Naive B cell (primary cell): ENCODE measurements around the gene CCDC149. TPM values are rescaled to one million over a fixed set of nuclear protein-coding genes. Genes with fewer than 3 reads are reported as not detected.
"Not testable (repeated sequence)": the region's sequence is repeated elsewhere in the genome, so short reads cannot be mapped to it uniquely, and the experiment has no call there.

ENCODE experiments used
- ATAC-seq, 2 donors: fragments of 150-1000 bp; cut with Tn5 transposase; 2 replicates each; pipeline ENCODE4 v1.10.0; 2021; ENCODE audit warnings: low read depth in 2 of 2, mild to moderate bottlenecking in 2 of 2, moderate library complexity in 2 of 2
- DNase-seq: peaks from one replicate; pipeline ENCODE4 v3.0.0; 2022
- H3K27ac Mint-ChIP-seq, 6 donors: one replicate each; pipeline ENCODE4 v1.8.0; 2020 to 2022; ENCODE audit warnings: mild to moderate bottlenecking in 6 of 6, mixed read lengths in 6 of 6, moderate library complexity in 5 of 6, inconsistent platforms in 2 of 6
- H3K27me3 Mint-ChIP-seq, 3 donors: one replicate each; pipeline ENCODE4 v1.8.0; 2021 to 2022; ENCODE audit warnings: mixed read lengths in 3 of 3, mild to moderate bottlenecking in 1 of 3
- H3K36me3 Mint-ChIP-seq, 2 donors: one replicate each; pipeline ENCODE4 v1.8.0; 2020 to 2022; ENCODE audit warnings: mixed read lengths in 2 of 2, inconsistent platforms in 1 of 2, mild to moderate bottlenecking in 1 of 2
- H3K4me1 Mint-ChIP-seq, 3 donors: one replicate each; pipeline ENCODE4 v1.8.0; 2020 to 2022; ENCODE audit warnings: mixed read lengths in 3 of 3, inconsistent platforms in 1 of 3, mild to moderate bottlenecking in 1 of 3, moderate library complexity in 1 of 3
- H3K4me3 Mint-ChIP-seq, 8 donors: one replicate each; pipeline ENCODE4 v1.8.0; 2020 to 2022; ENCODE audit warnings: mild to moderate bottlenecking in 8 of 8, mixed read lengths in 8 of 8, moderate library complexity in 8 of 8, inconsistent platforms in 2 of 8
- H3K9me3 Mint-ChIP-seq, 7 donors: one replicate each; pipeline ENCODE4 v1.8.0; 2020 to 2022; ENCODE audit warnings: mixed read lengths in 7 of 7, mild to moderate bottlenecking in 5 of 7, inconsistent platforms in 2 of 7, moderate library complexity in 1 of 7
- polyA plus RNA-seq, 6 donors: library from polyadenylated mRNA; unstranded; fragments of 300-500 nt; fragmentation: Illumina TruSeq; gene quantifications; one replicate each; pipeline ENCODE4 v1.2.3, GENCODE V29; 2021; ENCODE audit warnings: low read depth in 6 of 6

Gene CCDC149
- polyA plus RNA-seq, 6 donors from 2014 or later, result not detected

- H3K27me3 Mint-ChIP-seq, result peaks cover 28 to 39% (median 30%) of the 10 kb centered on the region in 3 donors
- DNase-seq, H3K4me1 Mint-ChIP-seq, ATAC-seq: not testable (repeated sequence)
- peaks cover 5 to 29% of the 10 kb centered on the region in 2 donors for H3K36me3 Mint-ChIP-seq
- peak overlapping the region in 1 of 8 donors; percentile 47 for H3K4me3 Mint-ChIP-seq
- peaks cover 2 to 25% (median 13%) of the 10 kb centered on the region in 7 donors for H3K9me3 Mint-ChIP-seq
- peak overlapping the region in 1 of 6 donors; percentile 14 for H3K27ac Mint-ChIP-seq
These were observed 3.2 kb downstream of the CCDC149 start for GRCh38 chr4:24909606-24910005.

GRCh38 chr4:24897639-24898038, 15.2 kb downstream of the CCDC149 start:
- Mint-ChIP-seq H3K4me1 (no peaks in the 10 kb centered on the region), H3K36me3 (no peaks in the 10 kb centered on the region), H3K4me3 (no peak overlapping the region), H3K27ac (no peak overlapping the region), H3K27me3 (no peaks in the 10 kb centered on the region), H3K9me3 (no peaks in the 10 kb centered on the region)
- no peak for DNase-seq
- ATAC-seq, result no peak

GRCh38 chr4:24896977-24897376, 15.9 kb downstream of the CCDC149 start:
- H3K36me3 Mint-ChIP-seq, result no peaks in the 10 kb centered on the region
- H3K27ac Mint-ChIP-seq, result no peak overlapping the region
- no peak for ATAC-seq
- no peaks in the 10 kb centered on the region for H3K9me3 Mint-ChIP-seq
- H3K27me3 Mint-ChIP-seq, result no peaks in the 10 kb centered on the region
- no peak for DNase-seq
- H3K4me3 Mint-ChIP-seq, result no peak overlapping the region
- H3K4me1 Mint-ChIP-seq, result no peaks in the 10 kb centered on the region

- ATAC-seq (no peak), DNase-seq (no peak)
- H3K4me3 Mint-ChIP-seq, result no peak overlapping the region
- H3K9me3 Mint-ChIP-seq, result no peaks in the 10 kb centered on the region
- H3K27me3 Mint-ChIP-seq, result no peaks in the 10 kb centered on the region
- no peak overlapping the region for H3K27ac Mint-ChIP-seq
- no peaks in the 10 kb centered on the region for H3K4me1 Mint-ChIP-seq
- H3K36me3 Mint-ChIP-seq, result no peaks in the 10 kb centered on the region
These were observed 16.8 kb downstream of the CCDC149 start for GRCh38 chr4:24896056-24896455.

GRCh38 chr4:24895461-24895860, 17.4 kb downstream of the CCDC149 start:
- ATAC-seq (no peak), DNase-seq (no peak)
- Mint-ChIP-seq H3K4me1 (no peaks in the 10 kb centered on the region), H3K9me3 (no peaks in the 10 kb centered on the region), H3K27ac (no peak overlapping the region), H3K27me3 (no peaks in the 10 kb centered on the region), H3K36me3 (no peaks in the 10 kb centered on the region), H3K4me3 (no peak overlapping the region)

- H3K27me3 Mint-ChIP-seq, result no peaks in the 10 kb centered on the region
- no peak for ATAC-seq
- no peak overlapping the region for H3K27ac Mint-ChIP-seq
- no peaks in the 10 kb centered on the region for H3K9me3 Mint-ChIP-seq
- DNase-seq, result no peak
- no peaks in the 10 kb centered on the region for H3K36me3 Mint-ChIP-seq
- H3K4me3 Mint-ChIP-seq, result no peak overlapping the region
- no peaks in the 10 kb centered on the region for H3K4me1 Mint-ChIP-seq
These were observed 18.0 kb downstream of the CCDC149 start for GRCh38 chr4:24894846-24895245.

- DNase-seq (no peak), ATAC-seq (no peak)
- Mint-ChIP-seq H3K9me3 (no peaks in the 10 kb centered on the region), H3K36me3 (no peaks in the 10 kb centered on the region), H3K4me3 (no peak overlapping the region), H3K27me3 (no peaks in the 10 kb centered on the region), H3K4me1 (no peaks in the 10 kb centered on the region), H3K27ac (no peak overlapping the region)
These were observed 18.6 kb downstream of the CCDC149 start for GRCh38 chr4:24894243-24894642.

GRCh38 chr4:24892778-24893177, 20.1 kb downstream of the CCDC149 start:
- DNase-seq (no peak), ATAC-seq (no peak)
- Mint-ChIP-seq H3K4me3 (no peak overlapping the region), H3K4me1 (no peaks in the 10 kb centered on the region), H3K27ac (no peak overlapping the region), H3K9me3 (peaks cover 0 to 3% (median 0%) of the 10 kb centered on the region in 7 donors), H3K36me3 (no peaks in the 10 kb centered on the region), H3K27me3 (peaks cover 0 to 4% (median 3%) of the 10 kb centered on the region in 3 donors)

- no peak for DNase-seq
- H3K27me3 Mint-ChIP-seq, result peaks cover 0 to 8% (median 8%) of the 10 kb centered on the region in 3 donors
- ATAC-seq, result no peak
These were observed 20.6 kb downstream of the CCDC149 start for GRCh38 chr4:24892278-24892677.

GRCh38 chr4:24890561-24891126, 22.2 kb downstream of the CCDC149 start:
- Mint-ChIP-seq H3K36me3 (no peaks in the 10 kb centered on the region), H3K27me3 (peaks cover 0 to 9% (median 8%) of the 10 kb centered on the region in 3 donors), H3K9me3 (peaks cover 0 to 4% (median 0%) of the 10 kb centered on the region in 7 donors), H3K4me3 (no peak overlapping the region), H3K4me1 (no peaks in the 10 kb centered on the region), H3K27ac (no peak overlapping the region)
- no peak for DNase-seq
- ATAC-seq, result no peak

More at GRCh38 chr4:24892278-24892677, 20.6 kb downstream of the CCDC149 start:
- no peaks in the 10 kb centered on the region for H3K4me1 Mint-ChIP-seq
- H3K9me3 Mint-ChIP-seq, result peaks cover 0 to 4% (median 0%) of the 10 kb centered on the region in 7 donors
- H3K4me3 Mint-ChIP-seq, result no peak overlapping the region
- H3K36me3 Mint-ChIP-seq, result no peaks in the 10 kb centered on the region
- H3K27ac Mint-ChIP-seq, result no peak overlapping the region

GRCh38 chr4:24889991-24890390, 22.9 kb downstream of the CCDC149 start:
- H3K9me3 Mint-ChIP-seq, result peaks cover 0 to 4% (median 0%) of the 10 kb centered on the region in 7 donors
- no peak overlapping the region for H3K27ac Mint-ChIP-seq
- no peaks in the 10 kb centered on the region for H3K4me1 Mint-ChIP-seq
- DNase-seq (no peak), ATAC-seq (no peak)
- no peaks in the 10 kb centered on the region for H3K36me3 Mint-ChIP-seq
- H3K4me3 Mint-ChIP-seq, result no peak overlapping the region
- peaks cover 0 to 9% (median 8%) of the 10 kb centered on the region in 3 donors for H3K27me3 Mint-ChIP-seq

- DNase-seq (no peak), ATAC-seq (no peak)
- Mint-ChIP-seq H3K9me3 (peaks cover 0 to 4% (median 0%) of the 10 kb centered on the region in 7 donors), H3K27ac (no peak overlapping the region), H3K36me3 (no peaks in the 10 kb centered on the region), H3K4me3 (no peak overlapping the region), H3K27me3 (peaks cover 0 to 9% (median 8%) of the 10 kb centered on the region in 3 donors), H3K4me1 (no peaks in the 10 kb centered on the region)
These were observed 24.1 kb downstream of the CCDC149 start for GRCh38 chr4:24888475-24889344.

GRCh38 chr4:24887881-24888430, 24.9 kb downstream of the CCDC149 start:
- Mint-ChIP-seq H3K27me3 (peaks cover 0 to 9% (median 8%) of the 10 kb centered on the region in 3 donors), H3K27ac (no peak overlapping the region), H3K4me1 (no peaks in the 10 kb centered on the region), H3K4me3 (no peak overlapping the region), H3K36me3 (no peaks in the 10 kb centered on the region), H3K9me3 (peaks cover 0 to 4% (median 0%) of the 10 kb centered on the region in 7 donors)
- DNase-seq (no peak), ATAC-seq (no peak)

- H3K36me3 Mint-ChIP-seq, result no peaks in the 10 kb centered on the region
- H3K9me3 Mint-ChIP-seq, result peaks cover 0 to 4% (median 0%) of the 10 kb centered on the region in 7 donors
- H3K27me3 Mint-ChIP-seq, result peaks cover 0 to 9% (median 8%) of the 10 kb centered on the region in 3 donors
- H3K4me1 Mint-ChIP-seq, result no peaks in the 10 kb centered on the region
- ATAC-seq, result no peak
- H3K27ac Mint-ChIP-seq, result no peak overlapping the region
- DNase-seq, result no peak
- no peak overlapping the region for H3K4me3 Mint-ChIP-seq
These were observed 26.2 kb downstream of the CCDC149 start for GRCh38 chr4:24886596-24886995.
